Testis (tissue), 2 donors: ENCODE measurements around the gene MINDY4.

Source experiments
- CTCF ChIP-seq, 3 experiments: fragments of 450-650 bp in 2 of 3; fragments of 200-600 bp in 1 of 3; sonication (generic) in 1 of 3; IDR thresholded peaks; one replicate each; pipeline ENCODE4 v1.5.1; 2016 to 2019; ENCODE audit warnings: antibody characterized with exemption in 3 of 3, mild to moderate bottlenecking in 2 of 3, moderate library complexity in 1 of 3
- POLR2A ChIP-seq: fragments of 450-650 bp; IDR thresholded peaks from one replicate; pipeline ENCODE4 v1.6.1; 2017; ENCODE audit warnings: antibody characterized with exemption, mild to moderate bottlenecking, moderate library complexity

GRCh38 chr7:30898411-30898810 lies 127.2 kb downstream of the MINDY4 start:
- TF ChIP-seq POLR2A, result no peak
- TF ChIP-seq CTCF (IDR thresholded peaks at IDR 0.05), result no peak
